ENCODE data around the gene KCTD11. TPM values are rescaled to one million over a fixed set of nuclear protein-coding genes. Genes with fewer than 3 reads are reported as not detected.

Gene KCTD11
- 1 to 10 TPM; 1.6 to 2.3 (median 1.6) TPM for total RNA-seq

GRCh38 chr17:7351665-7352502, at the start of gene KCTD11:
Gene KCTD11, plus strand, starts transcription at chr17:7352162.
- ATAC-seq (peak; percentile 51 to 54), DNase-seq (peak; percentile 59)
- Mint-ChIP-seq H3K27me3 (ENCODE audit: low read depth) (no peaks in the 10 kb centered on the region), H3K4me1 (ENCODE audit: low read depth) (peaks cover 24% of the 10 kb centered on the region), H3K9me3 (no peaks in the 10 kb centered on the region), H3K4me3 (peak within 1 kb of the TSS; percentile 84), H3K36me3 (ENCODE audit: insufficient read depth) (peaks cover 10% of the 10 kb centered on the region)

DNA sequence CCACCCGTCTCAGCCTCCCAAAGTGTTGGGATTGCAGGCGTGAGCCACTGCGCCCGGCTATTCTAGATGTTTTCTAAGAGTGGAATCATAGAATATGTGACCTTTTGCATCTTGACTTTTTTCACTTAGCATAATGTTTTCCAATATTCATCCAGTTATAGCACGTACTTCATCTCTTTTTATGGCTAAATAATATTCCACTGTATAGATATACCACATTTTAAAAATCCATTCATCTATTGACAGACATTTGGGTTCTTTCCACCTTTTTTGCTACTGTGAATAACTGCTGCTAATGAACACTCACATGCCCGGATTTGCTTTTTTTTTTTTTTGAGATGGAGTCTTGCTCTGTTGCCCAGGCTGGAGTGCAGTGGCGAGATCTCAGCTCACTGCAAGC, 47.8 kb upstream of the KCTD11 start:
- H3K4me1 Mint-ChIP-seq (ENCODE audit: low read depth) = peaks cover 9% of the 10 kb centered on the region
- DNase-seq = no peak
- peaks cover 9% of the 10 kb centered on the region for H3K36me3 Mint-ChIP-seq (ENCODE audit: insufficient read depth)
- peaks cover 2% of the 10 kb centered on the region for H3K27me3 Mint-ChIP-seq (ENCODE audit: low read depth)
- H3K9me3 Mint-ChIP-seq = no peaks in the 10 kb centered on the region
- H3K4me3 Mint-ChIP-seq = peak overlapping the region; percentile 26
- ATAC-seq = no peak

DNA sequence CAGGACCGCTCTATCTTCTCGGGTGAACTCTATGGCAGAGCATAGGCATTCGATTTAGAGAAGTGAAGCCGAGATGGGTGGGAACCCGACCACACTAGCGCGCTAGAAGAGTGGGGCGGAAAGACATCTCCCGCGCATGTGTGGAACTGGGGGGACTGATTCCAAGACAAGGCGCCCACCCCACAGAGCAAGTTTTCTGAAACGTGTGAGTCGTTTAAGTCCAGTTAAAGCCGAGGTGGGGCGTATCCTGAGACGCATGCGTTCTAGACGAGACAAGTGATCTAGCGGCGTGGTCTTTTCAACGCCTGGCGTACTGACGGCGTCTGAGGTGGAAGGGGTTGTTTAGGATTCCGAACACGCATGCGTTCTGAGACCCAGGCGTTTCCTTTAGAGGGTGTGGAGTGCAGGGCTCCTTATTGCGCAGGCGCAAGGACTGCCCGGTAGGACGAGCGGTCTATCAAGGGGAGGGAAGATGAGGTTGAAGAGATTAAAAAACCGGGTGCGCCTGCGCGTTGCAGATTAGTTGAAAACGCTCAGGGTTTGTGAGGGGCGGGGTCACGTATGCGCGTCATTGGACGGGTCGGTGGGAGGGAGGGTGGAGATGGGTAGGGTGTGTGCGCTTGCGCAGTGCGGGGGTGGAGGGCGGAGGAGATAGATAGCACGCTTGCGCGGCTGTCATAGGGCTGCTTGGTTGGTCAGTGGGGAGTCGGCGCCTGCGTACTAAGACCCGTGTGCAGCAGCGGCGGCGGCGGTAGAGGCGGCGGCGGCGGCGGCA, 44.9 kb upstream of the KCTD11 start, which contains the start of gene EIF5A:
TSS of gene EIF5A (plus strand) at position 718 of the 775 bp plus-strand sequence. CDS start 2,008 bp downstream, outside the sequence.
- Mint-ChIP-seq H3K27me3 (ENCODE audit: low read depth) (peaks cover 2% of the 10 kb centered on the region), H3K4me3 (peak within 1 kb of the TSS; percentile 94), H3K4me1 (ENCODE audit: low read depth) (peaks cover 36% of the 10 kb centered on the region), H3K9me3 (no peaks in the 10 kb centered on the region), H3K36me3 (ENCODE audit: insufficient read depth) (peaks cover 32% of the 10 kb centered on the region)
- ATAC-seq (peak; percentile 72 to 73), DNase-seq (peak; percentile 100)

DNA sequence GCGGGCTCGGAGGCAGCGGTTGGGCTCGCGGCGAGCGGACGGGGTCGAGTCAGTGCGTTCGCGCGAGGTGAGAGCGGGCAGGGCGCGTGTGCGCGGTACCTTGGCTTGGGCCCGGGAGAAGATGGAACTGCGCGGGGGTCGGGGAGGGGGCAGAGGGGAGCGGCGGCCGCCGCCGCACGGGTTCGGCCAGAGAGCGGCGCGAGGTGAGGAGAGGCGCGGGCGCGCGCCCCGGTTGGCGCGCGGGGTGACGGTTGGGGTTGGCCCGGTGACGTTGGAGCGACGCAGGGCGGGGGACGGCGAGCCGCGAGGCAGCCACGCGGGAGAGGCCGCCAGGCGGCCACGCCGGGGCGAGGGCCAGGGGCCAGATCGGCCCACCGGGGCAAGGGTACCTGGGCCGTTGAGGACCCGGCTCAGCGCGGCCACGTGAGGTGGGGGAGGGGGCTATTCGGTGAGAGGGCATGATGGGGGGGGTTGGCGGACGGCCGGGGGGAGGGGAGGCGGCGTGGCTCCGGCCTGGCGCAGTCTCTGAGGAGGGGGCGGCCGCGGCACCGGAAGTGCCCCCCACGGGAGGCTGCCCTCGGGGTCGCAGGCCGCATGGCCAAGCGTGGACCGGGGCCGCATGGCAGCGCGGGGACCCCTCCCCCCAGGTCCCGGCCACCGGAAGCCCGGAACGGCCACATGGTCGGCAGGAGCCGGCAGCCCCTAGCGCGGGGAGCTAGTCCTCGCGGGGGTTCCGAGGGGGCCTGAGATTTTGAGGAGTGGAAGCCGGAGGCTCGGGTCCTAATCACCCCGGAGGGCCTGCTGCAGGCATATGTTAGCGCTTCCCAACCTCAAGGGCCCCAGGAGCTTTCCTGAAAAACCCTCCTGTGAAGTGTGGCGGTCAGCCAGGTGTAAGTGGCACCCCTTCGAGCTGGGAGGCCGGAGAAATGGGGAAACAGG, 44.0 kb upstream of the KCTD11 start:
- DNase-seq = peak; percentile 46
- peaks cover 2% of the 10 kb centered on the region for H3K27me3 Mint-ChIP-seq (ENCODE audit: low read depth)
- H3K9me3 Mint-ChIP-seq = no peaks in the 10 kb centered on the region
- peaks cover 43% of the 10 kb centered on the region for H3K4me1 Mint-ChIP-seq (ENCODE audit: low read depth)
- peak; percentile 3 to 4 for ATAC-seq
- peak overlapping the region; percentile 94 for H3K4me3 Mint-ChIP-seq
- H3K36me3 Mint-ChIP-seq (ENCODE audit: insufficient read depth) = peaks cover 40% of the 10 kb centered on the region

DNA sequence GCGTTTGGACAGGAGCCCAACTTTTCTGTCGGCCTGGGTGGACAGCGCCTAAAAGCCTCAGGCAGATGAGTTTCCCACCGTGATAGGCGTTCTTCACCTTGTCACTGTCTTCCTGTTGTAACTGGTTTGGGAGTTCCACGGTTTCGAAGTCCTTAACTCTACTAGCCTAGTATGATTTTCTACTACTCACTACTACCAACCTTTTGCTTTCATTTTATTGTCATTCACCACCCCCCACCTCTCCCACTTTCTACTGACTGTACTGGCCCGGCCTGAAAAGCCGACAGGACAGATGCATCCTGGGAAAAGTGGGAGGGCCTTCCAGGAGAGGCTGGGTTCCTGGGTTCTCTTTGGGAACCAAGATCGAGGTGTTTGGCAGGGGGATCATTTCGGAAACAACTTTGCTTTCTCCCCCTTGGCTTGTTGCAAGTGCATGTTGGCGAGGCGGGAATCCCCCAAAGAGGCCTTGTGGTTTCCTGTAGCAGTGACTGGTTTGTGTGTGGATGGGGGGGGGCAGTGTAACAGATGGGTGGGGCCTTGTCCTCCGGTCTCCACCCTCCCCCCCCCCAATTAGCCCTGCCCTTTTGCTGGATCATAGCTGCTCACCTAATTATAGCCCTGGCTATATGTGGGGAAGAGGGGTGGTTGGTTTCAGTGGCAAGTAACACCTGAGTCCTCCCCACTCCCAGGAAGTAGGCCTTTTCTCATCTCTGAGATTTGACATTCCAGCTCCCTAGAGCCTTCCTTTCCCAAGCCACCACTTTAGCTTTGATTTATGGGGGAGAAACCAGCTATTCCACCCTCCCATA, 43.1 kb upstream of the KCTD11 start:
- peak; percentile 84 for DNase-seq
- Mint-ChIP-seq H3K36me3 (ENCODE audit: insufficient read depth) (peaks cover 47% of the 10 kb centered on the region), H3K27me3 (ENCODE audit: low read depth) (peaks cover 2% of the 10 kb centered on the region), H3K4me1 (ENCODE audit: low read depth) (peaks cover 52% of the 10 kb centered on the region), H3K4me3 (peak overlapping the region; percentile 94), H3K9me3 (no peaks in the 10 kb centered on the region)
- ATAC-seq = peak; percentile 35 to 36

DNA sequence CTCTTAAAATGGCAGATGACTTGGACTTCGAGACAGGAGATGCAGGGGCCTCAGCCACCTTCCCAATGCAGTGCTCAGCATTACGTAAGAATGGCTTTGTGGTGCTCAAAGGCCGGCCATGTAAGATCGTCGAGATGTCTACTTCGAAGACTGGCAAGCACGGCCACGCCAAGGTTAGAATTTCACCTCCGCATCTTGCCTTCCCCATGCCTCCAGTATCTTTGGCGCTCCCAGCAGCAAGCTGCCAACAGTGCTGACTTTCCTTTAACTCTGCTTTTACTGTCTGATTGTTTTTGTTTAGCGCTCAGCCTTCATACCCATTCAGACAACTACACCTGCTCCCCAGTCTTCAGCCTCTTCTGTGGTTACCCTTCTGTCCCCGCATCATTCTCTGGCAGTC, 42.3 kb upstream of the KCTD11 start:
- peaks cover 47% of the 10 kb centered on the region for H3K36me3 Mint-ChIP-seq (ENCODE audit: insufficient read depth)
- peak overlapping the region; percentile 94 for H3K4me3 Mint-ChIP-seq
- peaks cover 60% of the 10 kb centered on the region for H3K4me1 Mint-ChIP-seq (ENCODE audit: low read depth)
- DNase-seq (no peak), ATAC-seq (no peak)
- no peaks in the 10 kb centered on the region for H3K27me3 Mint-ChIP-seq (ENCODE audit: low read depth)
- no peaks in the 10 kb centered on the region for H3K9me3 Mint-ChIP-seq

DNA sequence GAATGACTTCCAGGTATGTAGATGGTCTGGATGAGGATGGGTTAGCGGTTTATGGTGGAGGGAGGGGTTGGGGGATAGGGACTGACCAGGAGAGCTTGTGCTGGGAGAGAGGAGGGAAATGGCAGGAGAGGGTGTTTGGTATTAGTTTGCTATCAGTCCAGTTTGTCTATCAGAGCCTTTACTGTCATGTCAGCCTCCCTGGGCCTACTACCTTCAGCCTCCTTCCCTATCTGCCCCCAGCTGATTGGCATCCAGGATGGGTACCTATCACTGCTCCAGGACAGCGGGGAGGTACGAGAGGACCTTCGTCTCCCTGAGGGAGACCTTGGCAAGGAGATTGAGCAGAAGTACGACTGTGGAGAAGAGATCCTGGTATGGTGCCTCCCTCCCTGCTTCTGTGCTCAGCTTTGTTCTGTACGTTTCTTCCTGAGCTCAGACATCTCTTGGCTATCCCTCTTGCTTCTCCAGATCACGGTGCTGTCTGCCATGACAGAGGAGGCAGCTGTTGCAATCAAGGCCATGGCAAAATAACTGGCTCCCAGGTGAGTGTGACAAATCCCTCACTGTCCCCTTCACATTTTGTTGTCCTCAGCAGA, 40.8 kb upstream of the KCTD11 start:
- no peak for DNase-seq
- Mint-ChIP-seq H3K27me3 (ENCODE audit: low read depth) (no peaks in the 10 kb centered on the region), H3K36me3 (ENCODE audit: insufficient read depth) (peaks cover 47% of the 10 kb centered on the region), H3K4me3 (peak overlapping the region; percentile 94), H3K9me3 (no peaks in the 10 kb centered on the region), H3K4me1 (ENCODE audit: low read depth) (peaks cover 60% of the 10 kb centered on the region)
- ATAC-seq = no peak

DNA sequence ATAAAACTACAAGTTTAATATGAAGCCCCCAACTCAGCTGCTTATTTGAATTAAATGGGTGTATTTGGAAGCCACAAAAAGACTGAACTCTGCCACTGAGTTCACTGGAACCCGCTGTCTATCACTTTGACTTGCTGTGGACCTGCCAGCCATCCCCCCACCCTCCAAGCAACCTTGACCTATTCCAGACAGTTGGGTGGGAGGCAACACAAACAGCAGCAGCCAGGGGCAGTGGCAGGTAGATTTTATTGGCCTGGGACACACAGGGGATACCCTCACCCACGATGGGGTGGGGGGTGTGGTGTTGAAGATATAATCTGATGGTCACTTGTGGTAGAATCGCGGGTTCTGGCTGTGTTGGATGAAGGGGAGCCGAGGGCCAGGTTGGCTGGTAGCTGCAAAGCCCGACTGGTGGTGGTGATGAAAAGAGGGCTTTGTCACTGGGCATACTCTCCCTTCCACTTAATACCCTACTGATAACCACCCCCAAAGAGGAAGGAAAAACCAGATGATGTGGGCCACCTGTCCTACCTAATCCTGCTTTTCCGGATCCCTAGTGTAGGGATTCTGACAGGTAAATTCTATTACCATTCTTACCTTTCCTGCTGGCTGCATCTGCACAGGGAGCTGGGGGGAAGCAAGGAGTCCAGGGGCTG, 39.4 kb upstream of the KCTD11 start:
- H3K4me1 Mint-ChIP-seq (ENCODE audit: low read depth) = peaks cover 59% of the 10 kb centered on the region
- no peaks in the 10 kb centered on the region for H3K27me3 Mint-ChIP-seq (ENCODE audit: low read depth)
- DNase-seq = no peak
- H3K4me3 Mint-ChIP-seq = peak overlapping the region; percentile 94
- H3K9me3 Mint-ChIP-seq = no peaks in the 10 kb centered on the region
- no peak for ATAC-seq
- H3K36me3 Mint-ChIP-seq (ENCODE audit: insufficient read depth) = peaks cover 50% of the 10 kb centered on the region

DNA sequence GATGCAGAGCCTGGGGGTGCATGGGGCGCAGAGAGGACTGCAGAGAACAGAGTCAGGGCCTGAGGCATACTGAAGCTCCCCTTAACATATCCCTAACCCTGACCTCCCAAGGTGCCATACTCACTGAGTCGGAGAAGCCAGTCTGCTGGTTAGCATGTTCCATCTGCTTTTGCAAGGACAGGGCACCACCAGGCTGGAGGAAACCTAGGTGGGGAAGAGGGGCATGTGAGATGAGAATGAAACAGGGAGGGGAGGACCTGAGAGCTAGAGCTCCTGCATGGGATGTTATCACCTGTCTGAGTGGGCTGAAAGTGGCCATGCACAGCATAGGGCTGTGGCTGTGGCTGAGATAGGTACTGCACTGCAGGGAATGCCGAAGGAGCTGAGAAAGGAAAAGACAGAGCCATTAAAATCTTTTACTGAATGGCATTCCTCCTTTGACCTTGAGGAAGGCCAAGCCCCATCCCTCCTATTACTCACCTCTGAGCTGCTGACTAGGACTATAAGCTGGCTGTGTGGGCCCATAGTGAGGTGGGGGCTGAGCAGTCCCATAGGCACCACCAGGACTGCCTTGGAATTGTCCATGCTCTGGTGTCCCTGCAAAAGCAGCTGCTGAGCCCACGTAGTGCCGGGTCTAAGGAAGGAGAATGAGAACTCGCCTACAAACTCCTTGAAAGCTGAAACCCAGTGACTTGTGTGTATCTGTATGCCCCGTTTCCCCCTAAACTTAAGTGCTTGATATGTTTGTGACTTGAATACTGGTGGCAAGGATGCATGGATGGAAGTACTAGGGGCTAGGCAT, 38.7 kb upstream of the KCTD11 start:
- Mint-ChIP-seq H3K4me1 (ENCODE audit: low read depth) (peaks cover 59% of the 10 kb centered on the region), H3K27me3 (ENCODE audit: low read depth) (no peaks in the 10 kb centered on the region), H3K36me3 (ENCODE audit: insufficient read depth) (peaks cover 50% of the 10 kb centered on the region), H3K9me3 (no peaks in the 10 kb centered on the region), H3K4me3 (peak overlapping the region; percentile 87)
- DNase-seq (no peak), ATAC-seq (peak; percentile 8 to 17)

DNA sequence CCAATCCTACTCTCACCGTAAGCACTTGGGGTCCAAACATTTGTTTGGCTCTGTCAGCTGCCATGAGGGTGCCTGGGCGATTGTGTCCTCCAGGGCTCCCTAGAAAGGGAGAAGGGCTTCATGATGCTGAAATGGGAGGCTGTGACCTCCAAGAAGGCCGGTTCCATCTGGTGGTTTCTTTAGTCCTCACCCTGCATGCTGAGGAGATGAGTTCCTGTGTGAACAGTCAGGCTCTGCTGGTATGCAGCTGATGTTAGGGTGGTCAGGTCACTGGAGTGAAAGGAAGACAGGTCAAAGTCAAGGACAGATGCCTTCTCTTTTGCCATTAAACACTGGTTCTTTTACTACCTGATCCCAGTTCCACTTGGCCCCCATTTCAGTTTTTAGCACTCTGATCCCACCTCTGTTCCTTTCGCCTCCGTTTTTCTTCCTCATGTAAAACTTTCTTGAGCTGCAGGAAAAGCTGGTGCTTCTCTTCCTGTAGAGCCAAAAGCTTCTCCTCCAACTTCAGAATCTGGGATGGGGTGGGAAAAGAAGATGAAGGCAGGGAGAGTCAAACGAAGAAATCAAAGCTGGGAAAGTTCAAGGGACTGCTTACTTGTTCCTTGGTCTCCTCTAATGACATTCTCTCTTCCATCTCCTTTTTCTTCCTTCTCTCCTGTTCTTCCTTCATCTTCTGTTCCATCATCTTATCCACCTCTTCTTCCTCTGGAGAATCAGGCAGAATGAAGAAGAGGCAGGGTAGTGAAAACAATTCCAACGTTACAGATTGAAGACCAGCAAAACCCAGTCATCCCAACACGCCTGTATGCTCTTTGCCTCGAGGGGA, 37.9 kb upstream of the KCTD11 start:
- peaks cover 55% of the 10 kb centered on the region for H3K4me1 Mint-ChIP-seq (ENCODE audit: low read depth)
- no peaks in the 10 kb centered on the region for H3K9me3 Mint-ChIP-seq
- ATAC-seq (no peak), DNase-seq (no peak)
- peaks cover 41% of the 10 kb centered on the region for H3K36me3 Mint-ChIP-seq (ENCODE audit: insufficient read depth)
- H3K27me3 Mint-ChIP-seq (ENCODE audit: low read depth) = no peaks in the 10 kb centered on the region
- H3K4me3 Mint-ChIP-seq = peak overlapping the region; percentile 87

GRCh38 chr17:7314719-7315569, 37.0 kb upstream of the KCTD11 start, which contains the start of gene GPS2:
Gene GPS2, minus strand, starts transcription at chr17:7315360. Its CDS starts 308 bp downstream, at chr17:7315052.
- DNase-seq (peak; percentile 91), ATAC-seq (peak; percentile 76 to 77)
- Mint-ChIP-seq H3K27me3 (ENCODE audit: low read depth) (no peaks in the 10 kb centered on the region), H3K4me1 (ENCODE audit: low read depth) (peaks cover 46% of the 10 kb centered on the region), H3K9me3 (no peaks in the 10 kb centered on the region), H3K4me3 (peak within 1 kb of the TSS; percentile 87), H3K36me3 (ENCODE audit: insufficient read depth) (peaks cover 33% of the 10 kb centered on the region)
